Chondrocyte (in vitro differentiated cells): Measurements from ENCODE around the gene SYPL2. TPM values are rescaled to one million over a fixed set of nuclear protein-coding genes. Genes with fewer than 3 reads are reported as not detected.

Source experiments
- DNase-seq: peaks from one replicate; pipeline ENCODE4 v3.0.0; 2021; ENCODE audit warnings: mixed read lengths, low spot score
- H3K27ac Mint-ChIP-seq: one replicate; pipeline ENCODE4 v1.8.0; 2021; ENCODE audit warnings: mild to moderate bottlenecking, moderate library complexity, mixed read lengths; ENCODE audit not compliant: unreplicated experiment
- H3K27me3 Mint-ChIP-seq: 2 replicates; pipeline ENCODE4 v1.8.0; 2021; ENCODE audit warnings: low read depth, mixed read lengths
- H3K36me3 Mint-ChIP-seq: 2 replicates; pipeline ENCODE4 v1.8.0; 2021; ENCODE audit warnings: low read depth, mixed read lengths
- H3K4me1 Mint-ChIP-seq: 2 replicates; pipeline ENCODE4 v1.8.0; 2021; ENCODE audit warnings: low read depth, mild to moderate bottlenecking, mixed read lengths
- H3K4me3 Mint-ChIP-seq: one replicate; pipeline ENCODE4 v1.8.0; 2021; ENCODE audit warnings: mild to moderate bottlenecking, moderate library complexity, mixed read lengths; ENCODE audit not compliant: unreplicated experiment
- H3K9me3 Mint-ChIP-seq: 2 replicates; pipeline ENCODE4 v1.8.0; 2021; ENCODE audit warnings: low read depth, mixed read lengths
- total RNA-seq: library from RNA; stranded (reverse); gene quantifications from 3 replicates; pipeline ENCODE4 v1.2.1, GENCODE V29; 2021
- TF ChIP-seq, protein P1 (sequence below): fragments of 200-600 bp; sonication (generic); IDR thresholded peaks from 2 replicates; pipeline ENCODE4 v1.5.0; 2021; ENCODE audit warnings: antibody characterized with exemption, mild to moderate bottlenecking, moderate library complexity

Gene SYPL2
- total RNA-seq, 1 donor from 2014 or later, result 1.3 TPM

DNA sequence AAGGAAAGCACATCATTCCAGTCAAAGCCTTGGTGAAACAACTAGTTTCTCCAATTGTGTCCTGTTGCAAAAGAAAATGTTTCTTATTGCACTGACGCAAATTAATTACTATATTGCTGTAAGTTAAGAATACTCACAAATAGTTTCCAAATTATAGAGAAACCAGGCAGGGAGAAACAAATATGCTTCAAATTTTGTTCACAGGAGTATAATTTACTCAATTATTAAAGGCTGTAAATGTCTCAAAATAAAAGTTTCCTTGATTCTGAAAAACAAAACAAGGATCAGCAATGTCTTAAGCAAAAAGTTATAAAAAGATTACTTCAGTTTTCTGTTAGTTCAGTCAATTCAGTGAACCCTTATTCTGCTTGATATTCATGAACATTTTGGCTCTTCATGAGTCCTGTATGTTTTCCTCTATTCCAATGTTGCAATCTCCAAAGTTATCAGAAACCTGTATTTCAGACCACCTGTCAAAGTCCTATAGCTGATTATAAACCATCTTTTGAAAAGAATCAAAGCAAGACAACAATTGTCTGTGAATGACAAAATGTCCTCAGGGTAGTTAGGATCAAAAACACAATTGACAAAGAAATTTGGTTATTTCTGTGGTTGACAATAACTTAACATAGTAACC lies 11.7 kb upstream of the SYPL2 start:
- no peak overlapping the region for H3K4me3 Mint-ChIP-seq
- TF ChIP-seq, protein P1, sequence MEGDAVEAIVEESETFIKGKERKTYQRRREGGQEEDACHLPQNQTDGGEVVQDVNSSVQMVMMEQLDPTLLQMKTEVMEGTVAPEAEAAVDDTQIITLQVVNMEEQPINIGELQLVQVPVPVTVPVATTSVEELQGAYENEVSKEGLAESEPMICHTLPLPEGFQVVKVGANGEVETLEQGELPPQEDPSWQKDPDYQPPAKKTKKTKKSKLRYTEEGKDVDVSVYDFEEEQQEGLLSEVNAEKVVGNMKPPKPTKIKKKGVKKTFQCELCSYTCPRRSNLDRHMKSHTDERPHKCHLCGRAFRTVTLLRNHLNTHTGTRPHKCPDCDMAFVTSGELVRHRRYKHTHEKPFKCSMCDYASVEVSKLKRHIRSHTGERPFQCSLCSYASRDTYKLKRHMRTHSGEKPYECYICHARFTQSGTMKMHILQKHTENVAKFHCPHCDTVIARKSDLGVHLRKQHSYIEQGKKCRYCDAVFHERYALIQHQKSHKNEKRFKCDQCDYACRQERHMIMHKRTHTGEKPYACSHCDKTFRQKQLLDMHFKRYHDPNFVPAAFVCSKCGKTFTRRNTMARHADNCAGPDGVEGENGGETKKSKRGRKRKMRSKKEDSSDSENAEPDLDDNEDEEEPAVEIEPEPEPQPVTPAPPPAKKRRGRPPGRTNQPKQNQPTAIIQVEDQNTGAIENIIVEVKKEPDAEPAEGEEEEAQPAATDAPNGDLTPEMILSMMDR, result no peak
- H3K27me3 Mint-ChIP-seq, result peaks cover 56% of the 10 kb centered on the region
- no peak for DNase-seq
- H3K9me3 Mint-ChIP-seq, result peaks cover 17% of the 10 kb centered on the region
- H3K27ac Mint-ChIP-seq, result no peak overlapping the region
- H3K36me3 Mint-ChIP-seq, result peaks cover 7% of the 10 kb centered on the region
- no peaks in the 10 kb centered on the region for H3K4me1 Mint-ChIP-seq

DNA sequence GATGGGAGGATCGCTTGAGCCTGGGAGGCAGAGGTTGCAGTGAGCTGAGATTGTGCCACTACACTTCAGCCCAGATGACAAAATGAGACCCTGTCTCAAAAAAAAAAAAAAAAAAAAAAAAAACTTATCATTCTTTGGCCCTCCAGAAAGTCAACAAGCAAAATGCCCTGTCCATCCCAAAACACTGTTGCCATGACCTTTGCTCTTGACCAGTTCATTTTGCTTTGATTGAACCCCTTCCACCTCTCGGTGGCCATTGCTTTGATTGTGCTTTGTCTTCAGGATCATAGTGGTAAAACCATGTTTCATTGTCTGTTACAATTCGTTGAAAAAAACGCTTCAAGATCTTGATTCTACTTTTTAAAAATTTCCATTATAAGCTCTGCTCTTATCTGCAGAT lies 8.5 kb upstream of the SYPL2 start:
- Mint-ChIP-seq H3K36me3 (peaks cover 7% of the 10 kb centered on the region), H3K4me3 (no peak overlapping the region), H3K27me3 (peaks cover 67% of the 10 kb centered on the region), H3K9me3 (peaks cover 17% of the 10 kb centered on the region), H3K4me1 (no peaks in the 10 kb centered on the region), H3K27ac (no peak overlapping the region)
- DNase-seq, result no peak
- TF ChIP-seq, protein P1, result no peak

DNA sequence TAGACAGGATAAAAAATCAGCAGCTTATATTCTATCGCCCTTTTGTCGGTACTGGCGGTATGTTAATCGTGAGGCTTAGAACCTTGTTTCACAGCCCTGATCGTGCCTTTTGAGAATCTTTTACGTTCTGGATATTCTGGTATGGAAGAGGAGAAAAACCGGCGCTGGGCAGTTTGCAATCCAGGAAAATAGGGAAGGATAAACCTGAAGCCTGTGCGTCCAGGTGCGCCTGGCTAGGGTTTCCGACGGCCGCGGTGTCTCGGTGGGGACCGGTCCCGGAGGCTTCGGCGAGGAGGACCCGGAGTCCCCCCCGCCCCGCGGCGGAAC lies 258 bp upstream of the SYPL2 start:
- Mint-ChIP-seq H3K36me3 (no peaks in the 10 kb centered on the region), H3K27ac (no peak overlapping the region), H3K9me3 (no peaks in the 10 kb centered on the region), H3K4me1 (peaks cover 3% of the 10 kb centered on the region), H3K4me3 (peak overlapping the region; percentile 65), H3K27me3 (peaks cover 75% of the 10 kb centered on the region)
- no peak for DNase-seq
- TF ChIP-seq, protein P1, result no peak

- TF ChIP-seq, protein P1, result no peak
- no peak overlapping the region for H3K27ac Mint-ChIP-seq
- peaks cover 72% of the 10 kb centered on the region for H3K27me3 Mint-ChIP-seq
- peak overlapping the region; percentile 33 for H3K4me3 Mint-ChIP-seq
- DNase-seq, result no peak
- H3K9me3 Mint-ChIP-seq, result no peaks in the 10 kb centered on the region
- H3K36me3 Mint-ChIP-seq, result no peaks in the 10 kb centered on the region
- peaks cover 3% of the 10 kb centered on the region for H3K4me1 Mint-ChIP-seq
These were observed 993 bp downstream of the SYPL2 start for GRCh38 chr1:109467301-109467777.

DNA sequence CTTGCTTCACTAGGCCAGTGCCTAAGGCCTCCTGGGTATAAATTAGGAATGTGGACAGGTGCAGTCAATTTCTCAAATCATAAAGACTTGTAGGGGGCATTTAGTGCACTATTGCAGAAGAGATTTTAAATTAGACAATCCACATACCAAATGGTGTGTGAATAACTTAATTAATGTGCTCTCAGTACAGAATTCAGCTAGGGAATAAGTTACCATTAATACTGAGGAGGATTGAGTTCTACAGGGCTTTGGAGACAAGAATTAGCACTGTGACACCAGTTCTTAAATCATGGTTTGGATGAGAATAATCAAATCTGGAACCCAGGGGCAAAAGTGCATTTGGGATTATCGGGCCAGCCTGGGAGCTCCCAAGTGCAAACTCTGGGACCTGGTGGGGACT lies 1.7 kb downstream of the SYPL2 start:
- no peaks in the 10 kb centered on the region for H3K9me3 Mint-ChIP-seq
- TF ChIP-seq, protein P1, result no peak
- H3K27ac Mint-ChIP-seq, result no peak overlapping the region
- no peak for DNase-seq
- H3K4me3 Mint-ChIP-seq, result no peak overlapping the region
- peaks cover 3% of the 10 kb centered on the region for H3K4me1 Mint-ChIP-seq
- H3K27me3 Mint-ChIP-seq, result peaks cover 70% of the 10 kb centered on the region
- no peaks in the 10 kb centered on the region for H3K36me3 Mint-ChIP-seq
